Left hindlimb (tissue), 1 donor: ENCODE data around the gene RPL36A.

Source experiments
- DNase-seq: peaks from one replicate; pipeline ENCODE4 v3.0.0-alpha.2; 2018

RPL36A gene

GRCh38 chrX:101390664-101391525 is at the start of gene RPL36A:
Gene RPL36A (plus strand): TSS chrX:101391011. CDS start chrX:101391044, 33 bp downstream.
- peak; percentile 89 for DNase-seq

- DNase-seq = no peak
Observed at GRCh38 chrX:101347859-101348451, 42.9 kb upstream of the RPL36A start.

- peak; percentile 82 for DNase-seq
Observed at GRCh38 chrX:101348452-101349192, 42.2 kb upstream of the RPL36A start, which contains the start of gene TIMM8A. Gene TIMM8A (minus strand): TSS chrX:101348742. CDS start chrX:101348664, 78 bp downstream.

GRCh38 chrX:101349193-101349562 is 41.6 kb upstream of the RPL36A start:
- no peak for DNase-seq

GRCh38 chrX:101357166-101357795 is 33.5 kb upstream of the RPL36A start:
- no peak for DNase-seq

GRCh38 chrX:101359966-101360365 is 30.8 kb upstream of the RPL36A start:
- no peak for DNase-seq

- no peak for DNase-seq
Observed at GRCh38 chrX:101360390-101360789, 30.4 kb upstream of the RPL36A start.

GRCh38 chrX:101362116-101362515 is 28.7 kb upstream of the RPL36A start:
- DNase-seq = no peak

GRCh38 chrX:101362757-101363156 is 28.1 kb upstream of the RPL36A start:
- no peak for DNase-seq

- no peak for DNase-seq
Observed at GRCh38 chrX:101365301-101365795, 25.5 kb upstream of the RPL36A start.

GRCh38 chrX:101368800-101369199 is 22.0 kb upstream of the RPL36A start:
- DNase-seq = no peak

GRCh38 chrX:101369687-101370086 is 21.1 kb upstream of the RPL36A start:
- DNase-seq = no peak

GRCh38 chrX:101370888-101371504 is 19.8 kb upstream of the RPL36A start:
- no peak for DNase-seq

GRCh38 chrX:101377547-101377946 is 13.3 kb upstream of the RPL36A start:
- DNase-seq = no peak

- DNase-seq = no peak
Observed at GRCh38 chrX:101383679-101384205, 7.1 kb upstream of the RPL36A start.

- DNase-seq = no peak
Observed at GRCh38 chrX:101385026-101385684, 5.7 kb upstream of the RPL36A start.

GRCh38 chrX:101385795-101386541 is 4.8 kb upstream of the RPL36A start, which contains the start of gene BTK:
Gene BTK (minus strand): TSS chrX:101386191. CDS start chrX:101375284, 10,907 bp downstream.
- DNase-seq = no peak

GRCh38 chrX:101386542-101386885 is 4.3 kb upstream of the RPL36A start:
- no peak for DNase-seq

- no peak for DNase-seq
Observed at GRCh38 chrX:101388604-101389003, 2.2 kb upstream of the RPL36A start.

- no peak for DNase-seq
Observed at GRCh38 chrX:101391831-101392230, 1.0 kb downstream of the RPL36A start.
